Measurements from ENCODE around the gene LIPT2.
"Not testable (repeated sequence)": the region's sequence is repeated elsewhere in the genome, so short reads cannot be mapped to it uniquely, and the experiment has no call there.

Gene LIPT2

GRCh38 chr11:74538680-74539079 is 45.2 kb upstream of the LIPT2 start:
- H3K27me3 ChIP-seq (replicated peaks; ENCODE audit: insufficient read depth, low read length), result no peaks in the 10 kb centered on the region
- H3K36me3 ChIP-seq (replicated peaks; ENCODE audit: insufficient read depth, low read length), result no peaks in the 10 kb centered on the region
- no peak overlapping the region for H3K9ac ChIP-seq (ENCODE audit: low read length)
- no peak overlapping the region for H3K4me2 ChIP-seq (ENCODE audit: low read depth, low read length)
- no peak overlapping the region for H3K27ac ChIP-seq (ENCODE audit: low read length)
- no peaks in the 10 kb centered on the region for H4K20me1 ChIP-seq (ENCODE audit: insufficient read depth, low read length)
- no peak overlapping the region for H2AFZ ChIP-seq (ENCODE audit: low read length)
- no peaks in the 10 kb centered on the region for H3K9me3 ChIP-seq (replicated peaks; ENCODE audit: insufficient read depth, low read length)
- H3K4me3 ChIP-seq (ENCODE audit: low read length), result no peak overlapping the region
- no peaks in the 10 kb centered on the region; the same call in 1 of the 2 replicates for H3K4me1 ChIP-seq (ENCODE audit: low read length)
- no peaks in the 10 kb centered on the region for H3K9me2 ChIP-seq (replicated peaks; ENCODE audit: insufficient read depth, low read length)
- TF ChIP-seq EZH2 (optimal IDR thresholded peaks at IDR 0.05; ENCODE audit: low read depth, low read length) (no peak), EZH2phosphoT487 (IDR thresholded peaks at IDR 0.05; ENCODE audit: low read length) (no peak), CTCF (IDR thresholded peaks at IDR 0.05; ENCODE audit: low read length) (no peak)
- H3F3A ChIP-seq (ENCODE audit: insufficient read depth, low read length), result no peaks in the 10 kb centered on the region
- DNase-seq, result no peak
- H3K79me2 ChIP-seq (ENCODE audit: low read length), result no peaks in the 10 kb centered on the region

GRCh38 chr11:74535371-74536160 is 42.0 kb upstream of the LIPT2 start:
- Histone ChIP-seq H3K9ac (ENCODE audit: low read length) (no peak overlapping the region), H3K4me1 (ENCODE audit: low read length) (no peaks in the 10 kb centered on the region; the same call in 1 of the 2 replicates), H3K9me2 (replicated peaks; ENCODE audit: insufficient read depth, low read length) (no peaks in the 10 kb centered on the region), H3K4me2 (ENCODE audit: low read depth, low read length) (peak overlapping the region; percentile 28; the same call in 1 of the 2 replicates), H3F3A (ENCODE audit: insufficient read depth, low read length) (no peaks in the 10 kb centered on the region), H4K20me1 (ENCODE audit: insufficient read depth, low read length) (no peaks in the 10 kb centered on the region), H3K9me3 (replicated peaks; ENCODE audit: insufficient read depth, low read length) (no peaks in the 10 kb centered on the region), H3K4me3 (ENCODE audit: low read length) (0 out of 2 replicates have a peak overlapping the region, but pooled peaks have one; percentile 10), H3K27ac (ENCODE audit: low read length) (peak overlapping the region; percentile 44; the same call in 1 of the 2 replicates), H2AFZ (ENCODE audit: low read length) (peak overlapping the region; percentile 72; the same call in 1 of the 2 replicates), H3K27me3 (replicated peaks; ENCODE audit: insufficient read depth, low read length) (no peaks in the 10 kb centered on the region), H3K36me3 (replicated peaks; ENCODE audit: insufficient read depth, low read length) (no peaks in the 10 kb centered on the region), H3K79me2 (ENCODE audit: low read length) (no peaks in the 10 kb centered on the region)
- TF ChIP-seq EZH2 (optimal IDR thresholded peaks at IDR 0.05; ENCODE audit: low read depth, low read length), result no peak
- TF ChIP-seq CTCF (IDR thresholded peaks at IDR 0.05; ENCODE audit: low read length), result no peak
- no peak for TF ChIP-seq EZH2phosphoT487 (IDR thresholded peaks at IDR 0.05; ENCODE audit: low read length)
- DNase-seq, result no peak

GRCh38 chr11:74534946-74535275 is 41.4 kb upstream of the LIPT2 start:
- 0 out of 2 replicates have a peak overlapping the region, but pooled peaks have one; percentile 10 for H3K4me3 ChIP-seq (ENCODE audit: low read length)
- H4K20me1 ChIP-seq (ENCODE audit: insufficient read depth, low read length); H3K79me2 ChIP-seq (ENCODE audit: low read length); H3K9me3 ChIP-seq (replicated peaks; ENCODE audit: insufficient read depth, low read length); H3K27me3 ChIP-seq (replicated peaks; ENCODE audit: insufficient read depth, low read length); DNase-seq; H3K9me2 ChIP-seq (replicated peaks; ENCODE audit: insufficient read depth, low read length); H3K36me3 ChIP-seq (replicated peaks; ENCODE audit: insufficient read depth, low read length); H3F3A ChIP-seq (ENCODE audit: insufficient read depth, low read length); H3K4me1 ChIP-seq (ENCODE audit: low read length): not testable (repeated sequence)
- peak overlapping the region; percentile 28; the same call in 1 of the 2 replicates for H3K4me2 ChIP-seq (ENCODE audit: low read depth, low read length)
- H3K27ac ChIP-seq (ENCODE audit: low read length), result peak overlapping the region; percentile 44; the same call in 1 of the 2 replicates
- H3K9ac ChIP-seq (ENCODE audit: low read length), result peak overlapping the region; percentile 17; the same call in 1 of the 2 replicates
- H2AFZ ChIP-seq (ENCODE audit: low read length), result peak overlapping the region; percentile 72
